Fibroblast of mammary gland (primary cell): Measurements from ENCODE around the gene RBBP7.

ENCODE experiments used
- DNase-seq: peaks from one replicate; pipeline ENCODE4 v3.0.0-alpha.2; 2010; ENCODE audit warnings: low read depth
- H3K4me3 ChIP-seq: 2 replicates; pipeline ENCODE4 v1.5.1; 2011; ENCODE audit warnings: low read depth, mild to moderate bottlenecking, low read length, moderate library complexity; ENCODE audit not compliant: control insufficient read depth
- CTCF ChIP-seq: conservative IDR thresholded peaks from 2 replicates; pipeline ENCODE4 v1.5.1; 2011; ENCODE audit warnings: low read depth, low read length, inconsistent platforms; ENCODE audit not compliant: control insufficient read depth, insufficient read depth

Gene RBBP7

GRCh38 chrX:16819634-16820033 is 50.5 kb downstream of the RBBP7 start:
- no peak for TF ChIP-seq CTCF
- H3K4me3 ChIP-seq: no peak overlapping the region
- DNase-seq: no peak

- no peak for TF ChIP-seq CTCF
- no peak for DNase-seq
- no peak overlapping the region for H3K4me3 ChIP-seq
These were observed 55.6 kb downstream of the RBBP7 start for GRCh38 chrX:16814597-16814996.

GRCh38 chrX:16807976-16808542 is 62.1 kb downstream of the RBBP7 start:
- peak overlapping the region; percentile 32 for H3K4me3 ChIP-seq
- peak; percentile 80 for DNase-seq
- no peak for TF ChIP-seq CTCF

- H3K4me3 ChIP-seq: no peak overlapping the region
- DNase-seq: peak; percentile 50
- TF ChIP-seq CTCF: peak; percentile 45
These were observed 62.6 kb downstream of the RBBP7 start for GRCh38 chrX:16807548-16807947.

GRCh38 chrX:16804923-16805464 is 65.2 kb downstream of the RBBP7 start:
- no peak for DNase-seq
- H3K4me3 ChIP-seq: no peak overlapping the region
- no peak for TF ChIP-seq CTCF

- DNase-seq: no peak
- H3K4me3 ChIP-seq: no peak overlapping the region
- TF ChIP-seq CTCF: no peak
These were observed 72.3 kb downstream of the RBBP7 start for GRCh38 chrX:16797841-16798240.
